SIG-M5 treated with dmso at 0.1 percent for 504 hours (cell line): Measurements from ENCODE around the gene SLC1A4.
"Not testable (repeated sequence)": the region's sequence is repeated elsewhere in the genome, so short reads cannot be mapped to it uniquely, and the experiment has no call there.

Source experiments
- DNase-seq: peaks from one replicate; lab custom pipeline; 2025; ENCODE audit not compliant: unreplicated experiment; lab: John Stamatoyannopoulos, UW

SLC1A4 gene

DNA sequence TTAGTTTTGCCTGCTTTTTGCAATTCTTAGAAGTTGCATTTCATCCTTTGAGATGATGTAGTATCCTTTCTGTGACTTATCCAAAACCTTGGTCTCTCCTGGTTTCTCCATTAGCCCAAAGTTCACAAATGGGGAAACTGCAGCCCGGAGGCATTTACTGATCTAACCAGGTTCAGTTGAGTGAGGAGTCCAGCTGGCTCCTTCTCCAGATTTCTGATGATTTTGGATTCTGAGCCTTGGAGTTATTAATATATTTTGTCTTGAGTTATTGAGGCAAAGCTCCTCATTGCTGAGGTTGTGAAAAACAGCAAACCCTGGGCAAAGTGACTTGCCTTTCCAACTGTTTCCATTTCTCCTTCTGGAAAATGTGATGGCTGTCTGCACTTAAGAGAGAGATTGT lies 1.7 kb downstream of the SLC1A4 start:
- no peak for DNase-seq

GRCh38 chr2:64992218-64992617 lies 3.0 kb downstream of the SLC1A4 start:
- no peak for DNase-seq

DNA sequence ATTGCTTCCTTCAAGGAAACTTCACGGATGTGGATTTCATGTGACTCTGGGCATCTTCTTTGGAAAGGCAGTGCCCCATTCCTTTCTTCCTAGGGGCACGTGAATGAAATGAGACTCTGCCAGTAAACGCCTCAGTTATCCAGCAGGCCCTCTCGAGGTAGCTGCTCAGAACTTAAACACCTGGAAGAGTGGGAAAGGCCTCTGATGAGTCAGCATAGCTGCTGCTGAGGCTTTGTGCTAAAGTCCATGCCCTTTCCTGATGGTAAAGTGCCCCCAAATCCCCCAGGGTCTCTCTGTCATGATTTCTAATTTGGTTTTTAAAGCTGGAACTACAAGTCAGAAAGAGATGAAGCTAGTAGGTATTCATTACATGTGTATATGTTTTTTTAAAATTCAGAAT lies 3.8 kb downstream of the SLC1A4 start:
- no peak for DNase-seq

DNA sequence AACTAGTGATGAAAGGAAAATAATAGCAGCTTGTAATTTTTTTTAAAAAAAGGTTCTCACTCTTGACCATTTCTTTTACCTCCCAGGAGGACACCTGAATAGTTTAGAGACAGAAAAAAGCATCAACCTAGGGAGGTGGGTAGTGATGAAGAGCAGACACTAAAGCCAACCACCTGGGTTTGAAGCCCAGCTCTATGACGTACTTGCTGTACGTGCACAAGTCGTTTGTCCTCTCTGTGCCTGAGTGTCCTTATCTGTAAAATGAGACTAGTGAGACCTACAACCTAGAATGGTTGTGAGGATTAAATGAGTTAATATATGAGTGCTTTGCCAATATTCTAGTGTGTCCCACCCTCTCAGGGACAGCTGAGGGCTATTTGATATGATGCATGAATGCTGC lies 5.8 kb downstream of the SLC1A4 start:
- no peak for DNase-seq

GRCh38 chr2:64996871-64997307 lies 7.7 kb downstream of the SLC1A4 start:
- DNase-seq, result no peak

- DNase-seq, result no peak
These were observed 9.5 kb downstream of the SLC1A4 start for GRCh38 chr2:64998658-64999061.

- no peak for DNase-seq
These were observed 10.6 kb downstream of the SLC1A4 start for GRCh38 chr2:64999754-65000153.

- no peak for DNase-seq
These were observed 11.4 kb downstream of the SLC1A4 start for GRCh38 chr2:65000644-65001043.

GRCh38 chr2:65003037-65003436 lies 13.8 kb downstream of the SLC1A4 start:
- no peak for DNase-seq

DNA sequence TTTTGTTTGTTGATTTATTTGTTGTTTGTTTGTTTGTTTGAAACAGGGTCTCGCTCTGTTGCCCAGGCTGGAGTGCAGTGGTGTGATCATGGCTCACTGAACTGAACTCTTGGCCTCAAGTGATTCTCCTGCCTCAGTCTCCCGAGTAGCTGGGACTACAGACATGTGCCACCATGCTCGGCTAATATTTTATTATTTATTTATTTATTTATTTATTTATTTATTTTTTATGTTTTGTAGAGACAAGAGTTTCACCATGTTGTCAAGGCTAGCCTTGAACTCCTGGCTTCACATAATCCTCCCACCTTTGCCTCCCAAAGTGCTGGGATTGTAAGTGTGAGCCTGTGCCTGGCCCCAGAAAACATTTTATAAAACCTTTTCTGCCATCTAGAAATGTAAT lies 15.0 kb downstream of the SLC1A4 start:
- not testable (repeated sequence) for DNase-seq

DNA sequence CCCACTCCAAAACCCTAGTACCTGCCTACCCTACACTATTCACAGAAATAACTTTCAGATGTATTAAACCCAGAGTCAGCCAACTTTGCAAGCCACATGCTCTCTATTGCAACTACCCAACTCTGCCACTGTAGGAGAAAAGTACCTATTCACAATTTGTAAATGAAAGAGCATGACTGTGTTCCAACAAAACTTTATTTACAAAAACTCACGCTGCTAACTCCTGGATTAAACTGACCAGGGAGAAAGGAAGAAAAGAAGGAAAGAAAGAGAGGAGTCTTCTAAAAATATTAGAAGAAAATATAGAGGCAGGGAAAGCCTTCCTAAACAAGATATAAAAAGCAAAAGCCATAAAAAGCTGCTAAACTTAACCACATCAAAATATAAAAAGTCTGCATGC lies 24.6 kb downstream of the SLC1A4 start:
- no peak for DNase-seq

DNA sequence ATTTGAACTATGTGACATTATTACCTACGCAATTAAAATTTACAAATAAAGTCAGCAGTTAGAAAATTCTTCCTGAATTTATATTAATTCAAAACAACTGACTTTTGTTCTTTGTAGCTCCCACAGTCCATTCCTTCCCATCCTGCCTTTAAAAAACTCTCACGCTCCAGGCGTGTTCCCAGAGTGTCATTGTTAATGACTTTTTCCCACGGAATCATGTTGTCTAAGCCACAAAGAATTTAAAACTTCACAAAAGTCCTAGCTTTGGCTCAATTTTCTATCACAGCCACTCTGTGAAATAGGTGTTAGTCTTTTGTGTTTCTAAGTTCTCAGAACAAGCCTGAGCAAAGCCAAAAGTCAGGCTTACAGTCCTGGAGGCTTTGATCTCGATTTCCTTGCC lies 26.5 kb downstream of the SLC1A4 start:
- DNase-seq, result no peak

- DNase-seq, result no peak
These were observed 27.6 kb downstream of the SLC1A4 start for GRCh38 chr2:65016789-65017188.

DNA sequence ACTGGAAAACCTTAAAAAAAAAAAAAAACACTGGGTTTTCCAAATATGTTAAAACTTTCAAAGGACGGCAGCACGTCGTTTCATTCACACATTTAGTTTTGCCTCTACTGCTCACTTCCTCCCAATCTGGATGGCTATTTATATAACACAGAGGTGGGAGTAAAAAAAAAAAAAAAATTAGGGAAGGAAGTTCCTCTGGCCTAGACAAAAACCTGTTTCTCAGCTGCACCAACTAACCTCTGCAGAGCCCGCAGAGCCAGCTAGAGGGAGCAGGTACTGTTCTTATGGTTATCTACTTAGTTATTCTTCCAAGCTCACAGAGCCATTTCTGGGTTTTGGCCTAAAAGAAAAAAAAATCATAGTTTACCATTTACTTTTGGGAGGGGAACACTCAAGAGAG lies 28.1 kb downstream of the SLC1A4 start:
- peak; percentile 96 for DNase-seq

GRCh38 chr2:65018141-65018582 lies 29.0 kb downstream of the SLC1A4 start:
- peak; percentile 96 for DNase-seq

- DNase-seq, result no peak
These were observed 29.8 kb downstream of the SLC1A4 start for GRCh38 chr2:65019010-65019409.

- no peak for DNase-seq
These were observed 30.5 kb downstream of the SLC1A4 start for GRCh38 chr2:65019675-65020195.

DNA sequence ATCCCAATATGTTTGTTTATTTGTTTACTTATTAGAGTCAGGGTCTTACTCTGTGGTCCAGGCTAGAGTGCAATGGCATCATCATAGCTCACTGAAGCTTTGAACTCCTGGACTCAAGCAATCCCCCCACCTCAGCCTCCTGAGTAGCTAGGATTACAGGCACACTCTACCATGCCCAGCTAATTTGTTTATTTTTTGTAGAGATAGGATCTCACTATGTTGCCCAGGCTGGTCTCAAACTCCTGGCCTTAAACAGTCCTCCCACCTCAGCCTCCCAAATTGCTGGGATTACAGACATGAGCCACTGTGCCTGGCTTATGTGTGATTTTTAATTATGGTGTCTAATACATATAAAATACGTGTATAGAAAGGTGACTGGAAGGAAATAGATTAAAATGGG lies 31.1 kb downstream of the SLC1A4 start:
- not testable (repeated sequence) for DNase-seq

DNA sequence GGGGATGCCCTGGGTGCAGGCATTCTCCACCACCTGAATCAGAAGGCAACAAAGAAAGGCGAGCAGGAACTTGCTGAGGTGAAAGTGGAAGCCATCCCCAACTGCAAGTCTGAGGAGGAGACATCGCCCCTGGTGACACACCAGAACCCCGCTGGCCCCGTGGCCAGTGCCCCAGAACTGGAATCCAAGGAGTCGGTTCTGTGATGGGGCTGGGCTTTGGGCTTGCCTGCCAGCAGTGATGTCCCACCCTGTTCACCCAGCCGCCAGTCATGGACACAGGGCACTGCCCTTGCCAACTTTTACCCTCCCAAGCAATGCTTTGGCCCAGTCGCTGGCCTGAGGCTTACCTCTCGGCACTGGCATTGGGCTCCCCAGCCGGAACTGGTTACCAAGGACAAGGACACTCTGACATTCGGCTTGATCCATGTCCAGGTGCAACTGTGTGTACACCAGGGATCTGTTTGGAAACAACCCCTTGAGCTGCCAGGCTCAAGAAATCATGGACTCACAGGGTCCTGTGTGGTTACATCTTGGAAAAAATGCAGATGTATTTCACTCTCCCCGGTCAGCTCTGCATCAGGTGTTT lies 31.8 kb downstream of the SLC1A4 start:
- no peak for DNase-seq

DNA sequence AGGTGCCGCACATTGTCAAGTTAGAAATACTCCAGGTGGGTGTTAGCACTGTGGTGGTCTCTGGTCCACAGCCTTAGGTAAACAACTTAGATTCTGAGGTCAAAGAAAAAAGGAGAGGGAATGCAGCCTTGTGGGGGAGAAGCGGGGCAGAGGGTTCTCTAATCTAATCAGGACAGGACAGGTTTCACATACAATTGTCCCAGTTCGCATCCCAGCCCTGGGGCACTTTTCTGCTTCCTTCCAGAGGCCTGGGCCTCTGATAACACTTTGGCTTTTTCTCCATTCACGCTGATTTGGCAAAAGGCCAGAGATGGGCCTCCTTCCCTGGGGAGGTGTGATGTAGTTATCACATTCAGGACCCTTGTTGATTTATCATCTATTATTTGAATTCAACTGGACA lies 32.5 kb downstream of the SLC1A4 start:
- DNase-seq, result no peak

GRCh38 chr2:65022189-65022588 lies 33.0 kb downstream of the SLC1A4 start:
- DNase-seq, result no peak

DNA sequence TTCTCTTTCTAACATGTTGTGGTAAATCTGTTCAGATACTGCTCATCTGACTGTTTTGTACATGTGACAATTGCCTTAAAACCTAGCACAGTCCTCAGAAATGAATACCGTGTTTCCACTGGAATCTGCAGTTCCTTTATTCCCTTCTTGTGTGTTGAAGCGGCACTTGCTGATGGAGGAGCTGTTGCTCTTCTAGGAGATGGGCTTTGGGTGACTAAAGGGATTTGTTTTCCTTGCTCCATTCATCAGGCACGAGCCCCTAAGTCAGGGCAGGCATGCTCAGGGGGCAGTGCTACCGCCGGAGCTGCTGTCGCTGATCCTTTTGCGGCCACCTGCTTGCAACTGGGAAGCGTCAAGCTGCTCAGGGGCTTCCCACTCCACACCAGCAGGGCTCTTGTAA lies 34.5 kb downstream of the SLC1A4 start:
- no peak for DNase-seq

- no peak for DNase-seq
These were observed 35.1 kb downstream of the SLC1A4 start for GRCh38 chr2:65024149-65024829.
